GM12878 (cell line): Measurements from ENCODE around the gene MSH4. TPM values are rescaled to one million over a fixed set of nuclear protein-coding genes. Genes with fewer than 3 reads are reported as not detected.

ENCODE experiments used
- ATAC-seq: fragments of 200-7000 bp; cut with Tn5 transposase; 3 replicates; pipeline ENCODE4 v1.9.1; 2020; ENCODE audit warnings: mild to moderate bottlenecking, moderate library complexity
- BruUV-seq: library from RNA; stranded (reverse); fragments of 400-500 nt; replicated peaks from 2 replicates; lab custom pipeline; 2021; lab: Mats Ljungman, UMichigan
- CTCF ChIA-PET: fragments of 300-600 bp; sonication (Branson Sonifier 250); formaldehyde crosslinking; extraction: SDS; loops from one replicate; lab custom pipeline; 2021; ENCODE audit warnings: inconsistent platforms; lab: Yijun Ruan, JAX
- POLR2A ChIA-PET: fragments of 350-600 bp; formaldehyde crosslinking; extraction: SDS; loops from one replicate; lab custom pipeline; 2021; ENCODE audit warnings: inconsistent platforms; lab: Charles Lee
- RAD21 ChIA-PET: fragments of 300-600 bp; sonication (Branson Sonifier 250); formaldehyde crosslinking; loops from one replicate; lab custom pipeline; 2023; ENCODE audit warnings: antibody characterized with exemption; ENCODE audit not compliant: unreplicated experiment; lab: Charles Lee
- SMC1A ChIA-PET: fragments of 300-600 bp; sonication (Branson Sonifier 250); formaldehyde crosslinking; loops from one replicate; lab custom pipeline; 2023; ENCODE audit not compliant: unreplicated experiment, uncharacterized antibody; lab: Charles Lee
- DNase-seq: peaks from one replicate; pipeline ENCODE4 v3.0.0-alpha.2; 2011; ENCODE audit warnings: low read depth, low spot score
- FAIRE-seq: peaks from 3 replicates; lab custom pipeline; 2011; peaks lifted over from hg19 to GRCh38; lab: Jason Lieb, UNC
- H2AFZ ChIP-seq: 2 replicates; pipeline ENCODE4 v1.6.0; 2011; ENCODE audit warnings: low read depth, low read length, control low read depth; ENCODE audit not compliant: control insufficient read depth
- H3K27ac ChIP-seq: 2 replicates; pipeline ENCODE4 v1.5.1; 2011; ENCODE audit warnings: control low read depth; ENCODE audit not compliant: control insufficient read depth, insufficient read depth
- H3K27me3 ChIP-seq, 2 experiments: replicated peaks in 1 of 2; 2 replicates each; pipeline versions ENCODE4 v1.6.0 to v1.6.1; 2011; ENCODE audit warnings: low read length in 1 of 2; ENCODE audit not compliant: control insufficient read depth in 2 of 2, insufficient read depth in 2 of 2
- H3K36me3 ChIP-seq, 2 experiments: 2 replicates each; pipeline ENCODE4 v1.5.1; 2011; ENCODE audit warnings: low read length in 1 of 2; ENCODE audit not compliant: control insufficient read depth in 2 of 2, insufficient read depth in 2 of 2
- H3K4me1 ChIP-seq: 2 replicates; pipeline ENCODE4 v1.6.1; 2011; ENCODE audit warnings: mild to moderate bottlenecking, low read length, moderate library complexity, mixed read lengths; ENCODE audit not compliant: control insufficient read depth, insufficient read depth
- H3K4me2 ChIP-seq: 2 replicates; pipeline ENCODE4 v1.6.0; 2011; ENCODE audit warnings: control low read depth; ENCODE audit not compliant: control insufficient read depth, insufficient read depth
- H3K4me3 ChIP-seq: fragments of 200-600 bp; sonication (generic); 2 replicates; pipeline ENCODE4 v1.5.1; 2016
- H3K79me2 ChIP-seq: 2 replicates; pipeline ENCODE4 v1.6.0; 2011; ENCODE audit warnings: low read length; ENCODE audit not compliant: control insufficient read depth, insufficient read depth
- H3K9ac ChIP-seq: 2 replicates; pipeline ENCODE4 v1.8.0; 2011; ENCODE audit warnings: low read length, control low read depth, mixed read lengths; ENCODE audit not compliant: control insufficient read depth, insufficient read depth
- H3K9me3 ChIP-seq: replicated peaks from 3 replicates; pipeline ENCODE4 v1.5.1; 2011; ENCODE audit warnings: mild to moderate bottlenecking, low read length; ENCODE audit not compliant: control insufficient read depth, insufficient read depth
- H4K20me1 ChIP-seq: 2 replicates; pipeline ENCODE4 v1.6.0; 2011; ENCODE audit not compliant: control insufficient read depth, insufficient read depth
- CBFB ChIP-seq: IDR thresholded peaks from 2 replicates; pipeline ENCODE4 v1.6.1; 2016; ENCODE audit warnings: antibody characterized with exemption, low read depth
- MTA3 ChIP-seq: IDR thresholded peaks from 2 replicates; pipeline ENCODE4 v1.6.1; 2012; ENCODE audit warnings: low read length, inconsistent platforms, borderline replicate concordance
- SREBF1 ChIP-seq: IDR thresholded peaks from 2 replicates; pipeline ENCODE4 v1.6.1; 2012; ENCODE audit warnings: mild to moderate bottlenecking, low read length
- ZBED1 ChIP-seq: IDR thresholded peaks from 2 replicates; pipeline ENCODE4 v1.6.1; 2016; ENCODE audit warnings: borderline replicate concordance
- ZNF592 ChIP-seq: fragments of 450-650 bp; IDR thresholded peaks from 2 replicates; pipeline ENCODE4 v1.6.1; 2017; ENCODE audit warnings: mild to moderate bottlenecking, moderate library complexity
- ZSCAN29 ChIP-seq: fragments of 450-650 bp; IDR thresholded peaks from 2 replicates; pipeline ENCODE4 v1.6.1; 2017; ENCODE audit warnings: mild to moderate bottlenecking, moderate library complexity
- WGBS: methylation state at CpG from one replicate; pipeline ENCODE4 v1.1.6; 2016; ENCODE audit warnings: low lambda C conversion rate; ENCODE audit not compliant: insufficient replicate concordance, insufficient coverage; ENCODE audit errors: missing lambda C conversion rate; 5-methylcytosine and 5-hydroxymethylcytosine counted together
- in situ Hi-C: fragments of 300-500 bp; cut with MboI; formaldehyde crosslinking; loops from 9 replicates; pipeline ENCODE4 v1.14.3; 2018; ENCODE audit warnings: mixed read lengths
- intact Hi-C: fragments of 100-400 bp; cut with micrococcal nuclease; formaldehyde crosslinking; loops from one replicate; pipeline ENCODE4 v1.14.2; 2022; ENCODE audit not compliant: unreplicated experiment
- polyA plus RNA-seq, 11 experiments: library from polyadenylated mRNA; depleted of rRNA in 4 of 11; unstranded in 6 of 11; stranded (reverse) in 5 of 11; fragments of >200 nt; fragmentation: Nextera tagmentation in 4 of 11; fragmentation: Illumina TruSeq in 1 of 11; extraction: Ambion mirVana in 4 of 11; extraction: Trizol in 1 of 11; gene quantifications; 1 replicate in 1 of 11; 2 replicates in 10 of 11; pipeline versions ENCODE4 v1.2.1 to v1.2.3, GENCODE V29; 2011 to 2016; ENCODE audit warnings: inconsistent platforms in 2 of 11, missing spikeins in 2 of 11, low read depth in 1 of 11
- total RNA-seq, 4 experiments: library from RNA; depleted of rRNA in 3 of 4; stranded (reverse); fragments of >200 nt in 3 of 4; fragmentation: Illumina TruSeq in 1 of 4; extraction: Trizol in 1 of 4; gene quantifications; 2 replicates each; pipeline versions ENCODE4 v1.2.1 to v1.2.3, GENCODE V29; 2013 to 2021
- TF ChIP-seq, protein P1 (sequence below): IDR thresholded peaks from 2 replicates; pipeline ENCODE4 v1.6.1; 2012; ENCODE audit warnings: improper control_type of control experiment, low read depth, low read length; ENCODE audit not compliant: insufficient replicate concordance

MSH4 gene
- total and polyA plus RNA-seq, 10 of the 15 experiments (the other 5 are each of a cell fraction or from before 2014, with no cell fraction given) = 0.04 to 0.34 (median 0.09) TPM; not detected in 3

DNA sequence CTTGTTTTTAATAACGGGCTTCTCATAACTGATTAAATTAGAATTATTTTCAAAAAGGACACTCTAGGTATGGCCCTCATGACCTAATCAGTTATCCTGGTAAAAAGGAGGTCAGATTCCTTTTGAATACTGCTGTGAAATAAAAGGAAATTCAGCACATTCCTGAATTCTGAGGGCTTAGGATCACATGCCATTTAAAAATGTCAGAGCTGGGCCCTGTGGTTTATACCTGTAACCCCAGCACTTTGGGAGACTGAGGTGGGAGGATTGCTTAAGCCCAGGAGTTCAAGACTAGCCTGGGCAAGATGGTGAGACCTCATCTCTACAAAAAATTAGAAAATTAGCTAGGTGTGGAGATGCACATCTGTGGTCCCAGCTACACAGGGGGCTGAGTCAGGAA, 28.7 kb upstream of the MSH4 start:
- H2AFZ ChIP-seq = no peak overlapping the region
- H3K4me2 ChIP-seq = no peak overlapping the region
- in situ Hi-C loops (no loop called here), intact Hi-C loops (no loop called here)
- H4K20me1 ChIP-seq = no peaks in the 10 kb centered on the region
- POLR2A ChIA-PET = no interaction called here
- CTCF ChIA-PET = no interaction called here
- H3K79me2 ChIP-seq = no peaks in the 10 kb centered on the region
- no peak overlapping the region for H3K27ac ChIP-seq
- 100% methylated on average over 1 of the region's 1 CpG for WGBS
- H3K9ac ChIP-seq = no peak overlapping the region
- peaks cover 0 to 5% of the 10 kb centered on the region in 2 experiments; a peak in 1 of 4 replicates for H3K36me3 ChIP-seq
- TF ChIP-seq MTA3 = no peak
- H3K4me1 ChIP-seq = no peaks in the 10 kb centered on the region
- DNase-seq (no peak), ATAC-seq (no peak), FAIRE-seq (no peak)
- RAD21 ChIA-PET = no interaction called here
- SMC1A ChIA-PET = no interaction called here
- H3K27me3 ChIP-seq = no peaks in the 10 kb centered on the region
- no peak overlapping the region for H3K4me3 ChIP-seq
- BruUV-seq = no TSS peak
- H3K9me3 ChIP-seq = no peaks in the 10 kb centered on the region

DNA sequence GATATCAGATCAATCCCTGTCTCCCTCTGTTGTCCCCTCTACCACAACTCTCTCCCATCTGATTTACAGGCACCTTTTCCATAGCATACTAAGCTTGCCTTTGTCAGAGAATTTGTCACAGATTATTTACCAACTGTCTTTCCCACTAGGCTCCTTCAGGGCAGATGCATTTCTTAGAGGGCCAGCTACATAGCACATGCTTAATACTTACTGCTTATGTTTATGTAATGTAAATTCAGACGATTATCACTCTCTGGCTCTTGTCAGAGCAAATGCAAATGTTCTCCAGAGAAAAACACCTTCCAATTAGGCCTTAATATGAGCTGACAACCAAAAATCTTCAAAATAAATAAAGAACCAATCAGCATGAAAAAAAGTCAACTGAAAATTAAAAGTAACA, 25.9 kb upstream of the MSH4 start:
- H3K9me3 ChIP-seq = no peaks in the 10 kb centered on the region
- in situ Hi-C loops (no loop called here), intact Hi-C loops (no loop called here)
- no peak overlapping the region for H3K4me3 ChIP-seq
- no peaks in the 10 kb centered on the region for H3K79me2 ChIP-seq
- SMC1A ChIA-PET = no interaction called here
- no peak for FAIRE-seq
- H3K27me3 ChIP-seq = no peaks in the 10 kb centered on the region
- RAD21 ChIA-PET = no interaction called here
- no peak for TF ChIP-seq ZNF592
- no peak for TF ChIP-seq SREBF1
- no peak for TF ChIP-seq ZSCAN29
- TF ChIP-seq, protein P1, sequence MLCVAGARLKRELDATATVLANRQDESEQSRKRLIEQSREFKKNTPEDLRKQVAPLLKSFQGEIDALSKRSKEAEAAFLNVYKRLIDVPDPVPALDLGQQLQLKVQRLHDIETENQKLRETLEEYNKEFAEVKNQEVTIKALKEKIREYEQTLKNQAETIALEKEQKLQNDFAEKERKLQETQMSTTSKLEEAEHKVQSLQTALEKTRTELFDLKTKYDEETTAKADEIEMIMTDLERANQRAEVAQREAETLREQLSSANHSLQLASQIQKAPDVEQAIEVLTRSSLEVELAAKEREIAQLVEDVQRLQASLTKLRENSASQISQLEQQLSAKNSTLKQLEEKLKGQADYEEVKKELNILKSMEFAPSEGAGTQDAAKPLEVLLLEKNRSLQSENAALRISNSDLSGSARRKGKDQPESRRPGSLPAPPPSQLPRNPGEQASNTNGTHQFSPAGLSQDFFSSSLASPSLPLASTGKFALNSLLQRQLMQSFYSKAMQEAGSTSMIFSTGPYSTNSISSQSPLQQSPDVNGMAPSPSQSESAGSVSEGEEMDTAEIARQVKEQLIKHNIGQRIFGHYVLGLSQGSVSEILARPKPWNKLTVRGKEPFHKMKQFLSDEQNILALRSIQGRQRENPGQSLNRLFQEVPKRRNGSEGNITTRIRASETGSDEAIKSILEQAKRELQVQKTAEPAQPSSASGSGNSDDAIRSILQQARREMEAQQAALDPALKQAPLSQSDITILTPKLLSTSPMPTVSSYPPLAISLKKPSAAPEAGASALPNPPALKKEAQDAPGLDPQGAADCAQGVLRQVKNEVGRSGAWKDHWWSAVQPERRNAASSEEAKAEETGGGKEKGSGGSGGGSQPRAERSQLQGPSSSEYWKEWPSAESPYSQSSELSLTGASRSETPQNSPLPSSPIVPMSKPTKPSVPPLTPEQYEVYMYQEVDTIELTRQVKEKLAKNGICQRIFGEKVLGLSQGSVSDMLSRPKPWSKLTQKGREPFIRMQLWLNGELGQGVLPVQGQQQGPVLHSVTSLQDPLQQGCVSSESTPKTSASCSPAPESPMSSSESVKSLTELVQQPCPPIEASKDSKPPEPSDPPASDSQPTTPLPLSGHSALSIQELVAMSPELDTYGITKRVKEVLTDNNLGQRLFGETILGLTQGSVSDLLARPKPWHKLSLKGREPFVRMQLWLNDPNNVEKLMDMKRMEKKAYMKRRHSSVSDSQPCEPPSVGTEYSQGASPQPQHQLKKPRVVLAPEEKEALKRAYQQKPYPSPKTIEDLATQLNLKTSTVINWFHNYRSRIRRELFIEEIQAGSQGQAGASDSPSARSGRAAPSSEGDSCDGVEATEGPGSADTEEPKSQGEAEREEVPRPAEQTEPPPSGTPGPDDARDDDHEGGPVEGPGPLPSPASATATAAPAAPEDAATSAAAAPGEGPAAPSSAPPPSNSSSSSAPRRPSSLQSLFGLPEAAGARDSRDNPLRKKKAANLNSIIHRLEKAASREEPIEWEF = no peak
- TF ChIP-seq CBFB = no peak
- TF ChIP-seq ZBED1 = no peak
- no peak for DNase-seq
- H2AFZ ChIP-seq = no peak overlapping the region
- no TSS peak for BruUV-seq
- H3K4me2 ChIP-seq = no peak overlapping the region
- H4K20me1 ChIP-seq = no peaks in the 10 kb centered on the region
- H3K9ac ChIP-seq = no peak overlapping the region
- POLR2A ChIA-PET = interaction anchor here (0.7 kb wide), 1 partner anchor 32 kb away, joined by 4 read pairs; no protein-coding TSS in a partner anchor
- CTCF ChIA-PET = no interaction called here
- H3K36me3 ChIP-seq = no peaks in the 10 kb centered on the region; a peak in 1 of 4 replicates
- no peak for ATAC-seq
- H3K4me1 ChIP-seq = no peaks in the 10 kb centered on the region
- no peak overlapping the region for H3K27ac ChIP-seq
- 89% methylated on average over 1 of the region's 1 CpG for WGBS
